Measurements from ENCODE around the gene ALG12.

The ALG12 gene

GRCh38 chr22:49929211-49929979, 11.2 kb upstream of the ALG12 start:
- no peak for DNase-seq

- DNase-seq: no peak
Observed at GRCh38 chr22:49928555-49929210, 10.4 kb upstream of the ALG12 start.

DNA sequence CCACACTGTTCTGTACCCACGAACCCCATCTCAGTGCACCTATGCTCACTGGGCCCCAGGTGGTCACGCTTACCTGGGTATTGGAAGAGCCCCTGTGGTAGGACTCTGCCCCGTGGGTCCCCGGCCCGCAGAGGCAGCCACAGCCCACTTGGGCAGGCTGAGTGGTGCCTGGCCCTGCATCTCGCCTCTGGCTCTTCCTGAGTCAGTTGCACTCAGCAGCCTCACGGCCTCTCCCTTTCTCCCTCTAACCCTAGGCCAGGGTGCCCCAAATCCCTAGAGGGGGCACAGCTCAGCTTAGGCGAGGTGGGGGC, 9.9 kb upstream of the ALG12 start:
- no peak for DNase-seq

- no peak for DNase-seq
Observed at GRCh38 chr22:49927483-49928184, 9.4 kb upstream of the ALG12 start.

GRCh38 chr22:49926916-49927315, 8.7 kb upstream of the ALG12 start:
- DNase-seq: no peak

GRCh38 chr22:49925525-49926128, 7.4 kb upstream of the ALG12 start:
- DNase-seq: no peak

- no peak for DNase-seq
Observed at GRCh38 chr22:49924113-49924833, 6.0 kb upstream of the ALG12 start.

GRCh38 chr22:49923445-49923844, 5.2 kb upstream of the ALG12 start:
- DNase-seq: no peak

DNA sequence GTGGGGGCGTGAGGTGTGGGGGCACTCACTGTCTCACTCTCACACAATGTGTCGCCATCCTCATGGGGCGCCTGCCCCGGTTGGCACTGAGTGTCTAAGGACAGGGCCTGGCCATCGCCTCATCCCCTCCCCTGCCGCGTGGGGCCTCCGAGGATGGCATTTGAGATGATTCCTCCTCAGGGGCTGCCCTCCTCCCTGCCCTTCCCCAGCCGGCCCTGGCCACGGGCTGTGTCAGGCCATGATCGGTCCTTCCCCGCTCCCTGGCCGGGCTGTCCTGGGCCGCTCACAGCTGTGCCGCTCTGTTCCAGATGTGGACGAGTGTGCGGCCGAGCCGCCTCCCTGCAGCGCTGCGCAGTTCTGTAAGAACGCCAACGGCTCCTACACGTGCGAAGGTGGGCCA, 4.7 kb upstream of the ALG12 start:
- DNase-seq: no peak

GRCh38 chr22:49922484-49922883, 4.2 kb upstream of the ALG12 start:
- DNase-seq: no peak

GRCh38 chr22:49921508-49922278, 3.5 kb upstream of the ALG12 start:
- no peak for DNase-seq

DNA sequence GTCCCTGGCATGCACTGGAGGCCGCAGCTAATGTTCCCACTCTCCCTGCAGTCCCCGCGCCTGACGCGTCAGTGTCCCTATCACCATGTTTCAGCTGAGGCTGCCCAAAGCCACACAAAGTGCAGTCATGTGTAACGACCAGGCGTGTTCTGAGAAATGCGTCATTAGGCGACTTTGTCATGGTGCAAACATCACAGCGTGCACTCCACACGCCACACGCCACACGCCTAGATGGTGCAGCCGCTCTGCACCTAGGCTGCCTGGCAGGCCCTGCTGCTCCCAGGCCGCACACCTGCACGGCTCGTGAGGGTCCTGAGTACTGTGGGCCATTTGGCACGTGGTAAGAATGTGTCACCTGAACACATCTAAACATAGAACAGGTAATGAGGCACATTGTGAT, 2.6 kb upstream of the ALG12 start:
- no peak for DNase-seq

DNA sequence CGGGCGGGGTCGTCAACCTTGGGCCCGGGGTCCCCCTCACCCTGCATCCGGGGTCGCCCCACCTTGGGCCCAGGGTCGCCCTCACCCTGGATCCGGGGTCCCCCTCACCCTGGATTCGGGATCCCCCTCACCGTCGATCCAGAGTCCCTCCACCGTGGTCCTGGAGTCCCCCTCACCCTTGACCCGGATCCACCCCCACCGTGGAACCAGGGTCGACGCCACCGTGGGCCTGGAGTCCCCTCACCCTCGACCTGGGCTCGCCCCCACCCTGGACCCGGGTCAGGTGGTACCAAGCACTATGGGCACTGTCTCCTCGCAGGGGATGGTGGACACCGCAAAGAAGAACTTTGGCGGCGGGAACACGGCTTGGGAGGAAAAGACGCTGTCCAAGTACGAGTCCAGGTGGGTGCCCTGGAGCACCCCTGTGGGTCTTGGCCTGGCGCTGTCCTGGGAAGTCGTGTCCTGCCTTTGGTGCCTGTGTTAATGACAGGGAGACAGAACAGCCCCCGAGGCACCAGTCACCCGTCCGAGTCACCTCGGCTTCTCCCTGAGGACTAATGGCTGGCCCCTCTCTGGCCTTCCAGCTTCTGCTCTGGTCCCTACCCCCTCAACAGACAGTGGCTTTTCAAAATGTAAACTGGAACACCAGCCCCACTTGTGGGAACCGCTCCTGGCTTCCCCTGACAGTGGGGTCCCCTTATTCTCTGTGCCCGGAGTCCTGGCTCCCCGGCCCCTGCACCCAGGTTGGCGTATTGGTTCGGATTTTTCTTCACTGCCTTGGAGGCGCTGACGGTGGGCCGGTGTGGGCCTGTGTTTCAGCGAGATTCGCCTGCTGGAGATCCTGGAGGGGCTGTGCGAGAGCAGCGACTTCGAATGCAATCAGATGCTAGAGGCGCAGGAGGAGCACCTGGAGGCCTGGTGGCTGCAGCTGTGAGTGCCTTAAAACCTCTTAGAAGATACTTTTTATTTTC, 958 bp upstream of the ALG12 start:
- DNase-seq: no peak

GRCh38 chr22:49916831-49917230, 1.4 kb downstream of the ALG12 start:
- DNase-seq: no peak

GRCh38 chr22:49915610-49916009, 2.6 kb downstream of the ALG12 start:
- DNase-seq: no peak

- DNase-seq: no peak
Observed at GRCh38 chr22:49914256-49914655, 4.0 kb downstream of the ALG12 start.

GRCh38 chr22:49913446-49913845, 4.8 kb downstream of the ALG12 start:
- no peak for DNase-seq

DNA sequence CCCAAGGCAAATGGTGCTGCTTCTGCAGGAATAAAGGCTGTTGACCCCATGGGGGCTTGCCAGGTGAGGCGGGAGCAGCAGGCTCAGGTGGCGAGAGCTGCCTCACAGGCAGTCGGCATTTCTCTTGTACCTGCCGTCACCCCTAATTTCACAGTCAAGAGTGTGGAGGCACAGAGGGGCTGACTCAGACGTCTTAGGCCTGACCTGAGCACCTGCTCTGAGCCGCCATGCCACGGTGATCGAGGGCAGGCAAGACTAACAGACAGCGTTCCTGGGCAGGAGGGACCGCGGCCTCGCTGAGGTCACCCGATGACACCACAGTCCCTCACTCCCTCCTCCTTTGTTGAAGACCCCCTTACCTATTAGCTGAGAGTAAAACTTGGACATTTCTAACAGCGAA, 5.2 kb downstream of the ALG12 start:
- no peak for DNase-seq

DNA sequence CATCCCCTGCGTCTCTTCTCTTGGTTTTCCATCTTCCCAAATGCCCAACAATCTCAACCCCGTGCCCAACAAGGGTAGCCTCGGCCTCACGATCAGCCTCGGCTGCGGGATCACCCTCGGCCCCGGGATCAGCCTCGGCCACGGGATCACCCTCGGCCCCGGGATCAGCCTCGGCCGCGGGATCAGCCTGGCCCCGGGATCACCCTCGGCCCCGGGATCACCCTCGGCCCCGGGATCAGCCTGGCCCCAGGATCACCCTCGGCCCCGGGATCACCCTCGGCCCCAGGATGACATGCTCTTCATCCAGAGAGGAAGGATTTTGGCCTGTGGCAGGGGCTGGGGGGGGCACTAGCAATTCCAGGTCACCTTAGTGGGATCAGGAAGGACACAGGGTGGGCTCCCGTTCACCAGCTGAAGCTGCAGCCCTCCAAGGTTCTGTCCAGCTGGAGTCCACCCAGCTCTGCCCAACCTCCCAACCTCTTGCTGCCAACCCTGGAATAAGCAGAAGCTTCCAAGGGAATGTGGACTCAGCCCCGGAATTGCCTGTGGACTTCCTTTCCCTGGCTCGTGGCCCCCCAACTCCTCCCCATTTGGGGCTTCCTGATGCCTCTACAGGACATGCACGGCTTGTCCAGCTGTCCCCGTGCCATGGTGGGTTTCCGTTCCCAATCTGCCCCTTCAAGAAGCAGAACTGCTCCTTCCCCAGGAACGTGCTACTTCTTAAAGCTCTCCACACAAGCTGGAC, 6.2 kb downstream of the ALG12 start:
- no peak for DNase-seq

All from GOT3 (cell line).